WTC11 (cell line): Measurements from ENCODE around the gene EHD4. TPM values are rescaled to one million over a fixed set of nuclear protein-coding genes. Genes with fewer than 3 reads are reported as not detected.

ENCODE experiments used
- ATAC-seq: fragments of 200-7000 bp; cut with Tn5 transposase; 2 replicates; pipeline ENCODE4 v1.10.0; 2021; ENCODE audit warnings: mild to moderate bottlenecking, moderate library complexity
- CTCF ChIA-PET: fragments of 300-600 bp; sonication (Branson Sonifier 250); formaldehyde crosslinking; loops from one replicate; lab custom pipeline; 2021; ENCODE audit warnings: antibody characterized with exemption; lab: Charles Lee
- POLR2A ChIA-PET: fragments of 350-600 bp; sonication (Branson Sonifier 250); formaldehyde crosslinking; loops from one replicate; lab custom pipeline; 2021; ENCODE audit warnings: antibody characterized with exemption; lab: Charles Lee
- DNase-seq: peaks from one replicate; pipeline ENCODE4 v3.0.0; 2021; ENCODE audit warnings: low spot score
- H3K27ac Mint-ChIP-seq: 2 replicates; pipeline ENCODE4 v1.8.0; 2021; ENCODE audit warnings: mixed read lengths
- H3K27me3 Mint-ChIP-seq: 2 replicates; pipeline ENCODE4 v1.8.0; 2021; ENCODE audit warnings: low read depth, mild to moderate bottlenecking, moderate library complexity, mixed read lengths
- H3K36me3 Mint-ChIP-seq: 2 replicates; pipeline ENCODE4 v1.8.0; 2021; ENCODE audit warnings: mixed read lengths
- H3K4me1 Mint-ChIP-seq: 2 replicates; pipeline ENCODE4 v1.8.0; 2022; ENCODE audit warnings: mixed read lengths
- H3K4me3 Mint-ChIP-seq: 2 replicates; pipeline ENCODE4 v1.8.0; 2021; ENCODE audit warnings: mild to moderate bottlenecking, moderate library complexity, mixed read lengths
- H3K9me3 Mint-ChIP-seq: 2 replicates; pipeline ENCODE4 v1.8.0; 2021; ENCODE audit warnings: mixed read lengths
- CDX4 ChIP-seq: fragments of 250-450 bp; sonication (Bioruptor Pico); IDR thresholded peaks from 2 replicates; pipeline ENCODE4 v1.9.0; 2021; ENCODE audit warnings: moderate library complexity, mild to moderate bottlenecking, inconsistent platforms, borderline replicate concordance
- CREM ChIP-seq: sonication (generic); formaldehyde crosslinking; IDR thresholded peaks from 2 replicates; pipeline ENCODE4 v1.8.1; 2022; ENCODE audit warnings: mild to moderate bottlenecking, missing genetic modification reagents, moderate library complexity
- NFATC4 ChIP-seq: fragments of 250-450 bp; sonication (Bioruptor Pico); IDR thresholded peaks from 2 replicates; pipeline ENCODE4 v1.9.0; 2021; ENCODE audit warnings: mild to moderate bottlenecking
- PREB ChIP-seq: sonication (generic); formaldehyde crosslinking; IDR thresholded peaks from 2 replicates; pipeline ENCODE4 v1.8.1; 2022; ENCODE audit warnings: mild to moderate bottlenecking, missing genetic modification reagents, moderate library complexity, borderline replicate concordance
- PRRX2 ChIP-seq: fragments of 250-450 bp; sonication (Bioruptor Pico); IDR thresholded peaks from 2 replicates; pipeline ENCODE4 v1.8.0; 2021; ENCODE audit warnings: mild to moderate bottlenecking
- SMAD4 ChIP-seq: sonication (generic); formaldehyde crosslinking; IDR thresholded peaks from 2 replicates; pipeline ENCODE4 v1.8.0; 2022; ENCODE audit warnings: mild to moderate bottlenecking, missing genetic modification reagents
- SOX15 ChIP-seq: fragments of 250-450 bp; sonication (Bioruptor Pico); IDR thresholded peaks from 2 replicates; pipeline ENCODE4 v1.9.0; 2021; ENCODE audit warnings: mild to moderate bottlenecking
- ZNF138 ChIP-seq: sonication (generic); formaldehyde crosslinking; conservative IDR thresholded peaks from 2 replicates; pipeline ENCODE4 v1.8.1; 2022; ENCODE audit warnings: mild to moderate bottlenecking, moderate library complexity, missing genetic modification reagents
- ZNF396 ChIP-seq: fragments of 250-450 bp; sonication (Bioruptor Pico); IDR thresholded peaks from 2 replicates; pipeline ENCODE4 v1.8.0; 2021; ENCODE audit warnings: mild to moderate bottlenecking, moderate library complexity, borderline replicate concordance
- ZNF512 ChIP-seq: sonication (generic); formaldehyde crosslinking; IDR thresholded peaks from 2 replicates; pipeline ENCODE4 v1.8.1; 2022; ENCODE audit warnings: missing genetic modification reagents, borderline replicate concordance
- total RNA-seq: library from RNA; stranded (reverse); gene quantifications from 3 replicates; pipeline ENCODE4 v1.2.3, GENCODE V29; 2021
- TF ChIP-seq, protein P1 (sequence below): sonication (generic); formaldehyde crosslinking; IDR thresholded peaks from 2 replicates; pipeline ENCODE4 v1.8.0; 2023; ENCODE audit warnings: mild to moderate bottlenecking, missing genetic modification reagents
- TF ChIP-seq, protein P2 (sequence below): sonication (generic); formaldehyde crosslinking; IDR thresholded peaks from 2 replicates; pipeline ENCODE4 v1.8.1; 2023; ENCODE audit warnings: mild to moderate bottlenecking, missing genetic modification reagents
- TF ChIP-seq, protein P3 (sequence below): fragments of 250-450 bp; sonication (Bioruptor Pico); IDR thresholded peaks from 2 replicates; pipeline ENCODE4 v1.8.0; 2021; ENCODE audit warnings: mild to moderate bottlenecking

The EHD4 gene
- total RNA-seq, 1 experiment from 2014 or later = 23.9 TPM

GRCh38 chr15:41925086-41925608, 47.2 kb downstream of the EHD4 start (continued):
- TF ChIP-seq ZNF138 (CRISPR knock-in tag) = no peak

- H3K4me1 Mint-ChIP-seq = peaks cover 27% of the 10 kb centered on the region
- POLR2A ChIA-PET = no interaction called here
- H3K36me3 Mint-ChIP-seq = peaks cover 9% of the 10 kb centered on the region; the same call in 1 of the 2 replicates
Measured at GRCh38 chr15:41923401-41923997, 48.9 kb downstream of the EHD4 start.

More at GRCh38 chr15:41923401-41923997, 48.9 kb downstream of the EHD4 start:
- ATAC-seq (no peak), DNase-seq (no peak)
- Mint-ChIP-seq H3K27ac (no peak overlapping the region), H3K9me3 (no peaks in the 10 kb centered on the region), H3K4me3 (no peak overlapping the region), H3K27me3 (no peaks in the 10 kb centered on the region)
- CTCF ChIA-PET = no interaction called here
- no peak for TF ChIP-seq ZNF512 (CRISPR knock-in tag)
- TF ChIP-seq, protein P1, sequence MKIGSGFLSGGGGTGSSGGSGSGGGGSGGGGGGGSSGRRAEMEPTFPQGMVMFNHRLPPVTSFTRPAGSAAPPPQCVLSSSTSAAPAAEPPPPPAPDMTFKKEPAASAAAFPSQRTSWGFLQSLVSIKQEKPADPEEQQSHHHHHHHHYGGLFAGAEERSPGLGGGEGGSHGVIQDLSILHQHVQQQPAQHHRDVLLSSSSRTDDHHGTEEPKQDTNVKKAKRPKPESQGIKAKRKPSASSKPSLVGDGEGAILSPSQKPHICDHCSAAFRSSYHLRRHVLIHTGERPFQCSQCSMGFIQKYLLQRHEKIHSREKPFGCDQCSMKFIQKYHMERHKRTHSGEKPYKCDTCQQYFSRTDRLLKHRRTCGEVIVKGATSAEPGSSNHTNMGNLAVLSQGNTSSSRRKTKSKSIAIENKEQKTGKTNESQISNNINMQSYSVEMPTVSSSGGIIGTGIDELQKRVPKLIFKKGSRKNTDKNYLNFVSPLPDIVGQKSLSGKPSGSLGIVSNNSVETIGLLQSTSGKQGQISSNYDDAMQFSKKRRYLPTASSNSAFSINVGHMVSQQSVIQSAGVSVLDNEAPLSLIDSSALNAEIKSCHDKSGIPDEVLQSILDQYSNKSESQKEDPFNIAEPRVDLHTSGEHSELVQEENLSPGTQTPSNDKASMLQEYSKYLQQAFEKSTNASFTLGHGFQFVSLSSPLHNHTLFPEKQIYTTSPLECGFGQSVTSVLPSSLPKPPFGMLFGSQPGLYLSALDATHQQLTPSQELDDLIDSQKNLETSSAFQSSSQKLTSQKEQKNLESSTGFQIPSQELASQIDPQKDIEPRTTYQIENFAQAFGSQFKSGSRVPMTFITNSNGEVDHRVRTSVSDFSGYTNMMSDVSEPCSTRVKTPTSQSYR (CRISPR knock-in tag) = no peak
- TF ChIP-seq NFATC4 (CRISPR knock-in tag) = no peak
- TF ChIP-seq PRRX2 (CRISPR knock-in tag) = no peak
- TF ChIP-seq SOX15 = no peak
- no peak for TF ChIP-seq CREM (CRISPR knock-in tag)
- no peak for TF ChIP-seq PREB (CRISPR knock-in tag)
- no peak for TF ChIP-seq SMAD4
- TF ChIP-seq, protein P2, sequence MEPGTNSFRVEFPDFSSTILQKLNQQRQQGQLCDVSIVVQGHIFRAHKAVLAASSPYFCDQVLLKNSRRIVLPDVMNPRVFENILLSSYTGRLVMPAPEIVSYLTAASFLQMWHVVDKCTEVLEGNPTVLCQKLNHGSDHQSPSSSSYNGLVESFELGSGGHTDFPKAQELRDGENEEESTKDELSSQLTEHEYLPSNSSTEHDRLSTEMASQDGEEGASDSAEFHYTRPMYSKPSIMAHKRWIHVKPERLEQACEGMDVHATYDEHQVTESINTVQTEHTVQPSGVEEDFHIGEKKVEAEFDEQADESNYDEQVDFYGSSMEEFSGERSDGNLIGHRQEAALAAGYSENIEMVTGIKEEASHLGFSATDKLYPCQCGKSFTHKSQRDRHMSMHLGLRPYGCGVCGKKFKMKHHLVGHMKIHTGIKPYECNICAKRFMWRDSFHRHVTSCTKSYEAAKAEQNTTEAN (CRISPR knock-in tag) = no peak
- no peak for TF ChIP-seq ZNF396 (CRISPR knock-in tag)
- TF ChIP-seq CDX4 (CRISPR knock-in tag) = no peak
- TF ChIP-seq, protein P3, sequence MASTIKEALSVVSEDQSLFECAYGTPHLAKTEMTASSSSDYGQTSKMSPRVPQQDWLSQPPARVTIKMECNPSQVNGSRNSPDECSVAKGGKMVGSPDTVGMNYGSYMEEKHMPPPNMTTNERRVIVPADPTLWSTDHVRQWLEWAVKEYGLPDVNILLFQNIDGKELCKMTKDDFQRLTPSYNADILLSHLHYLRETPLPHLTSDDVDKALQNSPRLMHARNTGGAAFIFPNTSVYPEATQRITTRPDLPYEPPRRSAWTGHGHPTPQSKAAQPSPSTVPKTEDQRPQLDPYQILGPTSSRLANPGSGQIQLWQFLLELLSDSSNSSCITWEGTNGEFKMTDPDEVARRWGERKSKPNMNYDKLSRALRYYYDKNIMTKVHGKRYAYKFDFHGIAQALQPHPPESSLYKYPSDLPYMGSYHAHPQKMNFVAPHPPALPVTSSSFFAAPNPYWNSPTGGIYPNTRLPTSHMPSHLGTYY (CRISPR knock-in tag) = no peak
